Measurements from ENCODE around the gene GSTM4. TPM values are rescaled to one million over a fixed set of nuclear protein-coding genes. Genes with fewer than 3 reads are reported as not detected.

GSTM4 gene
- total and polyA plus RNA-seq, 9 of the 15 experiments (the other 6 are each of a cell fraction or from before 2014, with no cell fraction given) = 18.8 to 53.4 (median 38.8) TPM

DNA sequence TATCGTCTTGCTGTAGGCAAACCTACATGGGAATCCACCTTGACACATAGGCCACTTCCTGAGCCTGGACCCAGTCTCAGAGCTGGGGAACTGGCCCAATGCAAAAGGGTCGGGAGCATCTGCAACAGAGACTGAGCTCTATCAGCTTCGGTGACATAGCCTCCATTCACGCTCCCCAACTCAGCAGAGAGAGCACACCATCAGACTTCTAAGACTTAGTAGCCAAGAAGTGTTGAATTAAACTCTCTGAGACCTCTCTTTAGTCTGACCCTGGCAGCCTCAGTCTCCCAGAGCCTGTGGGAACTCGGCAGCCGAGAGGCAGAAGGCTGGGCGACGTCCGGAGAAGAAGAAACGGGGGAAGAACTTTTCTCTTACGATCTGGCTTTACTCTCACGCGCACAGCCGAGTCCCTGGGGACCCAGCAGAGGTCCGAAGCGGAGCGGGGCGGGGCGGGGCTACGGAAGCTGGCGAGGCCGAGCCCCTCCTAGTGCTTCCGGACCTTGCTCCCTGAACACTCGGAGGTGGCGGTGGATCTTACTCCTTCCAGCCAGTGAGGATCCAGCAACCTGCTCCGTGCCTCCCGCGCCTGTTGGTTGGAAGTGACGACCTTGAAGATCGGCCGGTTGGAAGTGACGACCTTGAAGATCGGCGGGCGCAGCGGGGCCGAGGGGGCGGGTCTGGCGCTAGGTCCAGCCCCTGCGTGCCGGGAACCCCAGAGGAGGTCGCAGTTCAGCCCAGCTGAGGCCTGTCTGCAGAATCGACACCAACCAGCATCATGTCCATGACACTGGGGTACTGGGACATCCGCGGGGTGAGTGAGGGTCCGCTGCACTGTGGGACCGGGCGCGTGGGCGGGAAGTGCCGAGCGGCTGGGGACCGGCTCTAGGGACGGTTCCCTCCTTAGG is at the start of gene GSTM4 (continued):
- TF ChIP-seq, protein P1, sequence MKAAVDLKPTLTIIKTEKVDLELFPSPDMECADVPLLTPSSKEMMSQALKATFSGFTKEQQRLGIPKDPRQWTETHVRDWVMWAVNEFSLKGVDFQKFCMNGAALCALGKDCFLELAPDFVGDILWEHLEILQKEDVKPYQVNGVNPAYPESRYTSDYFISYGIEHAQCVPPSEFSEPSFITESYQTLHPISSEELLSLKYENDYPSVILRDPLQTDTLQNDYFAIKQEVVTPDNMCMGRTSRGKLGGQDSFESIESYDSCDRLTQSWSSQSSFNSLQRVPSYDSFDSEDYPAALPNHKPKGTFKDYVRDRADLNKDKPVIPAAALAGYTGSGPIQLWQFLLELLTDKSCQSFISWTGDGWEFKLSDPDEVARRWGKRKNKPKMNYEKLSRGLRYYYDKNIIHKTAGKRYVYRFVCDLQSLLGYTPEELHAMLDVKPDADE (conservative IDR thresholded peaks at IDR 0.05; ENCODE audit: control insufficient read depth, low read depth, low read length) = no peak; the same call in 1 of the 2 replicates
- TF ChIP-seq FOS (IDR thresholded peaks at IDR 0.05; ENCODE audit: extremely low read depth, insufficient read length) (no peak), HLTF (IDR thresholded peaks at IDR 0.05) (0 out of 2 replicates have a peak, but pooled peaks have one; percentile 4), BHLHE40 (IDR thresholded peaks at IDR 0.05; ENCODE audit: low read length) (no peak; the same call in 1 of the 2 replicates), NFYB (IDR thresholded peaks at IDR 0.05; ENCODE audit: extremely low read depth, insufficient read length) (no peak), NFE2 (IDR thresholded peaks at IDR 0.05; ENCODE audit: low read depth) (no peak), NR3C1 (CRISPR knock-in tag; IDR thresholded peaks at IDR 0.05) (no peak), XRCC5 (IDR thresholded peaks at IDR 0.05; ENCODE audit: low read depth, low read length) (peak; percentile 27; the same call in 1 of the 2 replicates), KDM4B (IDR thresholded peaks at IDR 0.05; ENCODE audit: borderline replicate concordance in 2 of 2, low read depth in 1 of 2) (no peak; a peak in 1 of 4 replicates), SNIP1 (IDR thresholded peaks at IDR 0.05; ENCODE audit: low read depth) (no peak), POLR3A (IDR thresholded peaks at IDR 0.05; ENCODE audit: borderline replicate concordance, extremely low read depth, insufficient read depth, insufficient read length) (no peak), CBX5 (IDR thresholded peaks at IDR 0.05; ENCODE audit: borderline replicate concordance, low read depth) (no peak), ZNF3 (CRISPR knock-in tag; IDR thresholded peaks at IDR 0.05) (no peak), IFI16 (CRISPR knock-in tag; IDR thresholded peaks at IDR 0.05) (no peak), CBX1 (IDR thresholded peaks at IDR 0.05; ENCODE audit: low read depth) (no peak), HDAC6 (IDR thresholded peaks at IDR 0.05; ENCODE audit: low read depth, low read length) (no peak), HNRNPUL1 (IDR thresholded peaks at IDR 0.05; ENCODE audit: low read length) (no peak), ZNF75A (CRISPR knock-in tag; IDR thresholded peaks at IDR 0.05) (no peak), ZNF695 (CRISPR knock-in tag; IDR thresholded peaks at IDR 0.05) (no peak), ARID2 (IDR thresholded peaks at IDR 0.05) (no peak), RFX5 (IDR thresholded peaks at IDR 0.05; ENCODE audit: low read depth, low read length) (no peak), SRSF9 (IDR thresholded peaks at IDR 0.05; ENCODE audit: borderline replicate concordance, low read depth, low read length) (no peak), JUNB (CRISPR knock-in tag; conservative IDR thresholded peaks at IDR 0.05) (no peak)
- TF ChIP-seq, protein P2, sequence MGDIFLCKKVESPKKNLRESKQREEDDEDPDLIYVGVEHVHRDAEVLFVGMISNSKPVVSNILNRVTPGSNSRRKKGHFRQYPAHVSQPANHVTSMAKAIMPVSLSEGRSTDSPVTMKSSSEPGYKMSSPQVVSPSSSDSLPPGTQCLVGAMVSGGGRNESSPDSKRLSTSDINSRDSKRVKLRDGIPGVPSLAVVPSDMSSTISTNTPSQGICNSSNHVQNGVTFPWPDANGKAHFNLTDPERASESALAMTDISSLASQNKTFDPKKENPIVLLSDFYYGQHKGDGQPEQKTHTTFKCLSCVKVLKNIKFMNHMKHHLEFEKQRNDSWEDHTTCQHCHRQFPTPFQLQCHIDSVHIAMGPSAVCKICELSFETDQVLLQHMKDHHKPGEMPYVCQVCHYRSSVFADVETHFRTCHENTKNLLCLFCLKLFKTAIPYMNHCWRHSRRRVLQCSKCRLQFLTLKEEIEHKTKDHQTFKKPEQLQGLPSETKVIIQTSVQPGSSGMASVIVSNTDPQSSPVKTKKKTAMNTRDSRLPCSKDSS (IDR thresholded peaks at IDR 0.05; ENCODE audit: low read depth, partially characterized antibody) = no peak
- TF ChIP-seq, protein P3, sequence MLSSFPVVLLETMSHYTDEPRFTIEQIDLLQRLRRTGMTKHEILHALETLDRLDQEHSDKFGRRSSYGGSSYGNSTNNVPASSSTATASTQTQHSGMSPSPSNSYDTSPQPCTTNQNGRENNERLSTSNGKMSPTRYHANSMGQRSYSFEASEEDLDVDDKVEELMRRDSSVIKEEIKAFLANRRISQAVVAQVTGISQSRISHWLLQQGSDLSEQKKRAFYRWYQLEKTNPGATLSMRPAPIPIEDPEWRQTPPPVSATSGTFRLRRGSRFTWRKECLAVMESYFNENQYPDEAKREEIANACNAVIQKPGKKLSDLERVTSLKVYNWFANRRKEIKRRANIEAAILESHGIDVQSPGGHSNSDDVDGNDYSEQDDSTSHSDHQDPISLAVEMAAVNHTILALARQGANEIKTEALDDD (IDR thresholded peaks at IDR 0.05) = no peak

Measured in K562 (cell line).